Measurements from ENCODE around the gene DHRS7C. TPM values are rescaled to one million over a fixed set of nuclear protein-coding genes. Genes with fewer than 3 reads are reported as not detected.

The DHRS7C gene
- polyA plus RNA-seq, 1 donor (not counting 4 experiments of a cell fraction or from before 2014, with no cell fraction given), result not detected

GRCh38 chr17:9818760-9819159 lies 27.4 kb upstream of the DHRS7C start:
- no peaks in the 10 kb centered on the region for H4K20me1 ChIP-seq (ENCODE audit: control insufficient read depth, extremely low read depth, insufficient read depth, low read length)
- H3K4me3 ChIP-seq (ENCODE audit: control insufficient read depth in 2 of 3, extremely low read depth in 1 of 3, insufficient read depth in 2 of 3, low read depth in 1 of 3, low read length in 3 of 3), result no peak overlapping the region
- H3K4me2 ChIP-seq (ENCODE audit: control insufficient read depth, extremely low read depth, insufficient read depth, low read depth, low read length), result no peak overlapping the region
- H3K27me3 ChIP-seq (ENCODE audit: control insufficient read depth, extremely low read depth, insufficient read depth, low read length), result no peaks in the 10 kb centered on the region
- FAIRE-seq (no peak), DNase-seq (ENCODE audit: low read depth, low spot score) (no peak)
- no peaks in the 10 kb centered on the region for H3K36me3 ChIP-seq (ENCODE audit: control insufficient read depth in 2 of 2, extremely low read depth in 1 of 2, insufficient read depth in 2 of 2, low read length in 2 of 2)
- H3K4me1 ChIP-seq (ENCODE audit: control insufficient read depth, extremely low read depth, insufficient read depth, low read length), result no peaks in the 10 kb centered on the region
- peaks cover 4% of the 10 kb centered on the region for H3K9me3 ChIP-seq (ENCODE audit: control insufficient read depth, low read depth, low read length)
- H2AFZ ChIP-seq (ENCODE audit: control insufficient read depth, low read length), result no peak overlapping the region
- no peak overlapping the region for H3K27ac ChIP-seq (ENCODE audit: control insufficient read depth, insufficient read depth, low read length)
- TF ChIP-seq CTCF (optimal IDR thresholded peaks at IDR 0.05 in 1 of 3, IDR thresholded peaks at IDR 0.05 in 1 of 3, conservative IDR thresholded peaks at IDR 0.05 in 1 of 3; ENCODE audit: extremely low read depth in 1 of 3, insufficient read depth in 2 of 3, low read length in 3 of 3) (no peak), EZH2 (IDR thresholded peaks at IDR 0.05; ENCODE audit: low read length) (no peak)
- dilution Hi-C loops (cut with MboI; ENCODE audit: extremely low pct_ligation_motif_present, low sequenced_read_pairs), result no loop called here
- no peaks in the 10 kb centered on the region for H3K9me1 ChIP-seq (ENCODE audit: control insufficient read depth, extremely low read depth, insufficient read depth, low read length)
- no peak overlapping the region for H3K9ac ChIP-seq (ENCODE audit: control insufficient read depth, extremely low read depth, insufficient read depth, low read length)
- no peaks in the 10 kb centered on the region for H3K79me2 ChIP-seq (ENCODE audit: control insufficient read depth, insufficient read depth, low read length)

GRCh38 chr17:9817086-9817485 lies 25.7 kb upstream of the DHRS7C start:
- Histone ChIP-seq H3K9ac (ENCODE audit: control insufficient read depth, extremely low read depth, insufficient read depth, low read length) (no peak overlapping the region), H3K4me2 (ENCODE audit: control insufficient read depth, extremely low read depth, insufficient read depth, low read depth, low read length) (no peak overlapping the region), H3K9me3 (ENCODE audit: control insufficient read depth, low read depth, low read length) (peaks cover 4% of the 10 kb centered on the region), H2AFZ (ENCODE audit: control insufficient read depth, low read length) (no peak overlapping the region), H3K9me1 (ENCODE audit: control insufficient read depth, extremely low read depth, insufficient read depth, low read length) (no peaks in the 10 kb centered on the region), H4K20me1 (ENCODE audit: control insufficient read depth, extremely low read depth, insufficient read depth, low read length) (no peaks in the 10 kb centered on the region), H3K27ac (ENCODE audit: control insufficient read depth, insufficient read depth, low read length) (no peak overlapping the region), H3K79me2 (ENCODE audit: control insufficient read depth, insufficient read depth, low read length) (no peaks in the 10 kb centered on the region), H3K36me3 (ENCODE audit: control insufficient read depth in 2 of 2, extremely low read depth in 1 of 2, insufficient read depth in 2 of 2, low read length in 2 of 2) (no peaks in the 10 kb centered on the region), H3K27me3 (ENCODE audit: control insufficient read depth, extremely low read depth, insufficient read depth, low read length) (no peaks in the 10 kb centered on the region), H3K4me1 (ENCODE audit: control insufficient read depth, extremely low read depth, insufficient read depth, low read length) (no peaks in the 10 kb centered on the region), H3K4me3 (ENCODE audit: control insufficient read depth in 2 of 3, extremely low read depth in 1 of 3, insufficient read depth in 2 of 3, low read depth in 1 of 3, low read length in 3 of 3) (no peak overlapping the region)
- DNase-seq (ENCODE audit: low read depth, low spot score) (no peak), FAIRE-seq (no peak)
- dilution Hi-C loops (cut with MboI; ENCODE audit: extremely low pct_ligation_motif_present, low sequenced_read_pairs), result no loop called here
- no peak for TF ChIP-seq EZH2 (IDR thresholded peaks at IDR 0.05; ENCODE audit: low read length)
- TF ChIP-seq CTCF (optimal IDR thresholded peaks at IDR 0.05 in 1 of 3, IDR thresholded peaks at IDR 0.05 in 1 of 3, conservative IDR thresholded peaks at IDR 0.05 in 1 of 3; ENCODE audit: extremely low read depth in 1 of 3, insufficient read depth in 2 of 3, low read length in 3 of 3), result no peak
